Panc1 (cell line): ENCODE data around the gene SKI. TPM values are rescaled to one million over a fixed set of nuclear protein-coding genes. Genes with fewer than 3 reads are reported as not detected.

Experiments
- ATAC-seq: fragments of 200-7000 bp; cut with Tn5 transposase; 2 replicates; pipeline ENCODE4 v1.9.1; 2020; ENCODE audit warnings: mild to moderate bottlenecking, moderate library complexity
- BruUV-seq: library from RNA; stranded (reverse); fragments of 400-500 nt; replicated peaks from 2 replicates; lab custom pipeline; 2021; lab: Mats Ljungman, UMichigan
- CTCF ChIA-PET: fragments of 300-600 bp; sonication (Branson Sonifier 250); formaldehyde crosslinking; loops from one replicate; lab custom pipeline; 2022; ENCODE audit warnings: antibody characterized with exemption; lab: Charles Lee
- POLR2A ChIA-PET: fragments of 300-600 bp; sonication (Branson Sonifier 250); formaldehyde crosslinking; loops from one replicate; lab custom pipeline; 2022; ENCODE audit warnings: antibody characterized with exemption; lab: Charles Lee
- DNase-seq: peaks from one replicate; pipeline ENCODE4 v3.0.0-alpha.2; 2010; ENCODE audit warnings: low read depth, low spot score
- H3K27ac ChIP-seq: 2 replicates; pipeline ENCODE4 v1.5.1; 2011; ENCODE audit warnings: mild to moderate bottlenecking, low read length, inconsistent platforms
- H3K27me3 ChIP-seq: fragments of 200-500 bp; sonication (Bioruptor generic); 2 replicates; pipeline ENCODE4 v1.6.0; 2014; ENCODE audit warnings: low read length, inconsistent platforms; ENCODE audit not compliant: control insufficient read depth, insufficient read depth
- H3K36me3 ChIP-seq: fragments of 200-500 bp; sonication (Bioruptor generic); 2 replicates; pipeline ENCODE4 v1.5.1; 2014; ENCODE audit warnings: inconsistent platforms, mild to moderate bottlenecking, low read length, moderate library complexity; ENCODE audit not compliant: control insufficient read depth, insufficient read depth
- H3K4me1 ChIP-seq: 2 replicates; pipeline ENCODE4 v1.5.1; 2011; ENCODE audit warnings: inconsistent platforms, mild to moderate bottlenecking, low read length, moderate library complexity; ENCODE audit not compliant: control insufficient read depth, insufficient read depth
- H3K4me3 ChIP-seq, 2 experiments: 2 replicates each; pipeline ENCODE4 v1.5.1; 2011 to 2012; ENCODE audit warnings: low read depth in 2 of 2, low read length in 2 of 2, mild to moderate bottlenecking in 2 of 2, inconsistent platforms in 1 of 2, moderate library complexity in 1 of 2
- H3K9me3 ChIP-seq: fragments of 200-500 bp; sonication (Bioruptor generic); 2 replicates; pipeline ENCODE4 v1.5.1; 2014; ENCODE audit warnings: low read depth, mild to moderate bottlenecking, inconsistent platforms, low read length, moderate library complexity; ENCODE audit not compliant: control insufficient read depth, insufficient read depth
- CTCF ChIP-seq: fragments of 450-650 bp; IDR thresholded peaks from 2 replicates; pipeline ENCODE4 v1.5.1; 2017; ENCODE audit warnings: mild to moderate bottlenecking
- POLR2AphosphoS5 ChIP-seq: IDR thresholded peaks from 2 replicates; pipeline ENCODE4 v1.6.1; 2012; ENCODE audit warnings: mild to moderate bottlenecking, low read depth, low read length, moderate library complexity
- SIN3A ChIP-seq: IDR thresholded peaks from 2 replicates; pipeline ENCODE4 v1.6.1; 2012; ENCODE audit warnings: low read depth, mild to moderate bottlenecking, low read length, moderate library complexity, borderline replicate concordance; ENCODE audit not compliant: insufficient read depth
- TCF7L2 ChIP-seq: IDR thresholded peaks from 2 replicates; pipeline ENCODE4 v1.6.1; 2011; ENCODE audit warnings: mild to moderate bottlenecking, low read depth, low read length, inconsistent platforms
- in situ Hi-C: cut with HindIII; loops from 2 replicates; pipeline ENCODE4 v1.10.0; 2016; ENCODE audit warnings: low sequenced_read_pairs, low pct_unique_long_range_greater_than_20kb
- intact Hi-C: fragments of 100-400 bp; cut with micrococcal nuclease; formaldehyde crosslinking; loops from one replicate; pipeline ENCODE4 v1.10.0; 2022; ENCODE audit not compliant: unreplicated experiment
- total RNA-seq: library from RNA; stranded (reverse); gene quantifications from one replicate; pipeline ENCODE4 v1.2.1, GENCODE V29; 2021; ENCODE audit not compliant: unreplicated experiment
- TF ChIP-seq, protein P1 (sequence below), 2 experiments: IDR thresholded peaks; 2 replicates each; pipeline ENCODE4 v1.6.1; 2011 to 2012; ENCODE audit warnings: low read depth in 2 of 2, control low read depth in 1 of 2, low read length in 1 of 2, mild to moderate bottlenecking in 1 of 2, moderate library complexity in 1 of 2; ENCODE audit not compliant: insufficient read depth in 1 of 2

SKI gene
- total RNA-seq, 1 experiment from 2014 or later = 63.2 TPM

- DNase-seq = no peak
- TF ChIP-seq SIN3A (no peak), POLR2AphosphoS5 (no peak), CTCF (no peak), TCF7L2 (no peak)
- TF ChIP-seq, protein P1, sequence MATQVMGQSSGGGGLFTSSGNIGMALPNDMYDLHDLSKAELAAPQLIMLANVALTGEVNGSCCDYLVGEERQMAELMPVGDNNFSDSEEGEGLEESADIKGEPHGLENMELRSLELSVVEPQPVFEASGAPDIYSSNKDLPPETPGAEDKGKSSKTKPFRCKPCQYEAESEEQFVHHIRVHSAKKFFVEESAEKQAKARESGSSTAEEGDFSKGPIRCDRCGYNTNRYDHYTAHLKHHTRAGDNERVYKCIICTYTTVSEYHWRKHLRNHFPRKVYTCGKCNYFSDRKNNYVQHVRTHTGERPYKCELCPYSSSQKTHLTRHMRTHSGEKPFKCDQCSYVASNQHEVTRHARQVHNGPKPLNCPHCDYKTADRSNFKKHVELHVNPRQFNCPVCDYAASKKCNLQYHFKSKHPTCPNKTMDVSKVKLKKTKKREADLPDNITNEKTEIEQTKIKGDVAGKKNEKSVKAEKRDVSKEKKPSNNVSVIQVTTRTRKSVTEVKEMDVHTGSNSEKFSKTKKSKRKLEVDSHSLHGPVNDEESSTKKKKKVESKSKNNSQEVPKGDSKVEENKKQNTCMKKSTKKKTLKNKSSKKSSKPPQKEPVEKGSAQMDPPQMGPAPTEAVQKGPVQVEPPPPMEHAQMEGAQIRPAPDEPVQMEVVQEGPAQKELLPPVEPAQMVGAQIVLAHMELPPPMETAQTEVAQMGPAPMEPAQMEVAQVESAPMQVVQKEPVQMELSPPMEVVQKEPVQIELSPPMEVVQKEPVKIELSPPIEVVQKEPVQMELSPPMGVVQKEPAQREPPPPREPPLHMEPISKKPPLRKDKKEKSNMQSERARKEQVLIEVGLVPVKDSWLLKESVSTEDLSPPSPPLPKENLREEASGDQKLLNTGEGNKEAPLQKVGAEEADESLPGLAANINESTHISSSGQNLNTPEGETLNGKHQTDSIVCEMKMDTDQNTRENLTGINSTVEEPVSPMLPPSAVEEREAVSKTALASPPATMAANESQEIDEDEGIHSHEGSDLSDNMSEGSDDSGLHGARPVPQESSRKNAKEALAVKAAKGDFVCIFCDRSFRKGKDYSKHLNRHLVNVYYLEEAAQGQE (IDR thresholded peaks at IDR 0.05; ENCODE audit: insufficient read depth in 1 of 2, low read depth in 2 of 2, low read length in 1 of 2) = no peak
- no peaks in the 10 kb centered on the region; the same call in 1 of the 2 replicates for H3K4me1 ChIP-seq
- CTCF ChIA-PET = no interaction called here
- no TSS peak for BruUV-seq
- H3K9me3 ChIP-seq = no peaks in the 10 kb centered on the region
- no peak for ATAC-seq
- no peaks in the 10 kb centered on the region for H3K27me3 ChIP-seq
- no peaks in the 10 kb centered on the region; the same call in 1 of the 2 replicates for H3K36me3 ChIP-seq
- no peak overlapping the region for H3K27ac ChIP-seq
- in situ Hi-C loops (no loop called here), intact Hi-C loops (no loop called here)
- H3K4me3 ChIP-seq = no peak overlapping the region
- POLR2A ChIA-PET = no interaction called here
Observed at GRCh38 chr1:2301607-2302291, 73.6 kb downstream of the SKI start.

GRCh38 chr1:2302292-2302925, 74.3 kb downstream of the SKI start:
- Histone ChIP-seq H3K4me1 (no peaks in the 10 kb centered on the region; the same call in 1 of the 2 replicates), H3K4me3 (no peak overlapping the region), H3K27me3 (no peaks in the 10 kb centered on the region), H3K27ac (no peak overlapping the region), H3K36me3 (no peaks in the 10 kb centered on the region; the same call in none of the 2 replicates), H3K9me3 (no peaks in the 10 kb centered on the region)
- no peak for ATAC-seq
- in situ Hi-C loops = no loop called here
- POLR2A ChIA-PET = no interaction called here
- intact Hi-C loops = no loop called here
- no peak for DNase-seq
- TF ChIP-seq CTCF (no peak), TCF7L2 (no peak), SIN3A (no peak), POLR2AphosphoS5 (no peak)
- TF ChIP-seq, protein P1 (IDR thresholded peaks at IDR 0.05; ENCODE audit: insufficient read depth in 1 of 2, low read depth in 2 of 2, low read length in 1 of 2) = no peak
- no TSS peak for BruUV-seq
- CTCF ChIA-PET = no interaction called here
